HG02623 (cell line): ENCODE results near the gene DPH2.

Source experiments
- ATAC-seq: cut with Tn5 transposase; IDR thresholded peaks from one replicate; pipeline ENCODE4 v1.9.1; 2021; ENCODE audit warnings: moderate library complexity; ENCODE audit not compliant: unreplicated experiment

The DPH2 gene

GRCh38 chr1:43998000-43998378 lies 28.2 kb downstream of the DPH2 start:
- ATAC-seq = no peak

- no peak for ATAC-seq
Measured at GRCh38 chr1:43999455-43999854, 29.6 kb downstream of the DPH2 start.

- ATAC-seq = no peak
Measured at GRCh38 chr1:44000122-44000665, 30.4 kb downstream of the DPH2 start.

GRCh38 chr1:44002165-44002564 lies 32.4 kb downstream of the DPH2 start:
- ATAC-seq = no peak

- no peak for ATAC-seq
Measured at GRCh38 chr1:44002606-44003157, 32.9 kb downstream of the DPH2 start.

- no peak for ATAC-seq
Measured at GRCh38 chr1:44008259-44008658, 38.4 kb downstream of the DPH2 start.

GRCh38 chr1:44010935-44011471 lies 41.2 kb downstream of the DPH2 start:
- no peak for ATAC-seq

GRCh38 chr1:44012404-44012803 lies 42.6 kb downstream of the DPH2 start:
- no peak for ATAC-seq

- no peak for ATAC-seq
Measured at GRCh38 chr1:44012941-44013609, 43.3 kb downstream of the DPH2 start.

- ATAC-seq = no peak
Measured at GRCh38 chr1:44013949-44014348, 44.1 kb downstream of the DPH2 start.

- ATAC-seq = no peak
Measured at GRCh38 chr1:44014365-44015104, 44.7 kb downstream of the DPH2 start.

- ATAC-seq = no peak
Measured at GRCh38 chr1:44015206-44015605, 45.4 kb downstream of the DPH2 start.

GRCh38 chr1:44016041-44016889 lies 46.5 kb downstream of the DPH2 start:
- no peak for ATAC-seq

- ATAC-seq = no peak
Measured at GRCh38 chr1:44016890-44017400, 47.1 kb downstream of the DPH2 start.

- no peak for ATAC-seq
Measured at GRCh38 chr1:44019466-44019948, 49.7 kb downstream of the DPH2 start.

GRCh38 chr1:44020464-44020863 lies 50.7 kb downstream of the DPH2 start:
- ATAC-seq = no peak

- ATAC-seq = no peak
Measured at GRCh38 chr1:44021156-44021555, 51.3 kb downstream of the DPH2 start.

GRCh38 chr1:44021581-44022321 lies 51.9 kb downstream of the DPH2 start:
- no peak for ATAC-seq
